H1 (cell line): ENCODE data around the gene APOC3. TPM values are rescaled to one million over a fixed set of nuclear protein-coding genes. Genes with fewer than 3 reads are reported as not detected.
A peak's percentile ranks its signal among the peaks of the same experiment; 100 is the strongest.

ENCODE experiments used
- CTCF ChIA-PET: fragments of 300-600 bp; sonication (Branson Sonifier 250); formaldehyde crosslinking; loops from one replicate; lab custom pipeline; 2021; ENCODE audit not compliant: partially characterized antibody; lab: Charles Lee
- POLR2A ChIA-PET: fragments of 300-600 bp; sonication (Branson Sonifier 250); formaldehyde crosslinking; loops from one replicate; lab custom pipeline; 2021; ENCODE audit warnings: inconsistent platforms; ENCODE audit not compliant: partially characterized antibody; lab: Charles Lee
- DNase-seq, 2 experiments: peaks; one replicate each; pipeline versions ENCODE4 v3.0.0 to v3.0.0-alpha.2; 2010 to 2022; ENCODE audit warnings: low spot score in 2 of 2, low read depth in 1 of 2, mixed read lengths in 1 of 2
- FAIRE-seq: peaks from 2 replicates; lab custom pipeline; 2011; peaks lifted over from hg19 to GRCh38; lab: Jason Lieb, UNC
- H2AFZ ChIP-seq: 2 replicates; pipeline ENCODE4 v1.8.1; 2012; ENCODE audit warnings: low read length, inconsistent platforms
- H2AK5ac ChIP-seq: 2 replicates; pipeline ENCODE4 v1.6.1; 2013; ENCODE audit warnings: low read depth, low read length
- H2BK120ac ChIP-seq: replicated peaks from 2 replicates; pipeline ENCODE3; 2013; ENCODE audit warnings: low read depth, low read length, inconsistent platforms
- H2BK12ac ChIP-seq: 2 replicates; pipeline ENCODE4 v1.6.1; 2013; ENCODE audit warnings: low read depth, low read length
- H2BK15ac ChIP-seq: 2 replicates; pipeline ENCODE4 v1.6.1; 2013; ENCODE audit warnings: low read length
- H2BK20ac ChIP-seq: 2 replicates; pipeline ENCODE4 v1.6.1; 2013; ENCODE audit warnings: low read length
- H2BK5ac ChIP-seq: 2 replicates; pipeline ENCODE4 v1.6.1; 2013; ENCODE audit warnings: low read depth, low read length
- H3K14ac ChIP-seq: 2 replicates; pipeline ENCODE4 v1.6.1; 2013; ENCODE audit warnings: inconsistent platforms; ENCODE audit not compliant: insufficient read length
- H3K18ac ChIP-seq: 2 replicates; pipeline ENCODE4 v1.6.1; 2013; ENCODE audit warnings: low read length; ENCODE audit errors: extremely low read depth
- H3K23ac ChIP-seq: 2 replicates; pipeline ENCODE4 v1.6.1; 2013; ENCODE audit warnings: inconsistent platforms; ENCODE audit not compliant: insufficient read length
- H3K23me2 ChIP-seq: 2 replicates; pipeline ENCODE4 v1.6.1; 2013; ENCODE audit warnings: low read depth, low read length
- H3K27ac ChIP-seq: 2 replicates; pipeline ENCODE4 v1.6.1; 2011; ENCODE audit warnings: low read depth, low read length, inconsistent platforms
- H3K27me3 ChIP-seq, 4 experiments: replicated peaks in 1 of 4; 1 replicate in 1 of 4; 2 replicates in 3 of 4; pipeline versions ENCODE4 v1.6.1 to v1.8.1; 2011 to 2013; ENCODE audit warnings: low read length in 3 of 4, mild to moderate bottlenecking in 3 of 4, inconsistent platforms in 2 of 4, mixed read lengths in 2 of 4, moderate library complexity in 1 of 4; ENCODE audit not compliant: control insufficient read depth in 3 of 4, insufficient read depth in 3 of 4; ENCODE audit errors: extremely low read depth in 1 of 4
- H3K36me3 ChIP-seq, 4 experiments: 2 replicates each; pipeline versions ENCODE4 v1.6.1 to v1.8.1; 2011 to 2013; ENCODE audit warnings: mild to moderate bottlenecking in 4 of 4, low read length in 3 of 4, moderate library complexity in 2 of 4, control low read depth in 1 of 4, inconsistent platforms in 1 of 4; ENCODE audit not compliant: insufficient read depth in 4 of 4, control insufficient read depth in 2 of 4
- H3K4ac ChIP-seq: replicated peaks from 2 replicates; pipeline ENCODE3; 2013; ENCODE audit warnings: low read length, low read depth, mixed read lengths, inconsistent platforms; ENCODE audit not compliant: insufficient read length
- H3K4me1 ChIP-seq, 4 experiments: replicated peaks in 1 of 4; 1 replicate in 1 of 4; 2 replicates in 3 of 4; pipeline versions ENCODE4 v1.6.1 to v1.8.1; 2011 to 2013; ENCODE audit warnings: low read length in 3 of 4, inconsistent platforms in 2 of 4, mixed read lengths in 1 of 4; ENCODE audit not compliant: insufficient read depth in 4 of 4, control insufficient read depth in 3 of 4
- H3K4me2 ChIP-seq, 2 experiments: 2 replicates each; pipeline versions ENCODE4 v1.6.1 to v1.8.1; 2011 to 2013; ENCODE audit warnings: low read depth in 2 of 2, low read length in 2 of 2, control low read depth in 1 of 2, inconsistent platforms in 1 of 2, mild to moderate bottlenecking in 1 of 2; ENCODE audit not compliant: insufficient read depth in 1 of 2
- H3K4me3 ChIP-seq, 4 experiments: fragments of 200-600, 300-600 bp in 1 of 4; sonication (generic), shearing (Covaris generic), sonication (Bioruptor Twin) in 1 of 4; 2 replicates each; pipeline versions ENCODE4 v1.5.1 to v1.8.1; 2011 to 2016; ENCODE audit warnings: low read length in 4 of 4, low read depth in 3 of 4, control low read depth in 2 of 4, inconsistent platforms in 2 of 4, mild to moderate bottlenecking in 2 of 4, mixed read lengths in 1 of 4, moderate library complexity in 1 of 4; ENCODE audit not compliant: insufficient read depth in 2 of 4; ENCODE audit errors: extremely low read depth in 1 of 4
- H3K56ac ChIP-seq: replicated peaks from 2 replicates; pipeline ENCODE3; 2013; ENCODE audit warnings: low read depth, mild to moderate bottlenecking, mixed read lengths, low read length, inconsistent platforms; ENCODE audit not compliant: insufficient read length
- H3K79me1 ChIP-seq: 2 replicates; pipeline ENCODE4 v1.6.1; 2013; ENCODE audit warnings: low read depth, low read length, control low read depth
- H3K79me2 ChIP-seq, 2 experiments: 2 replicates each; pipeline versions ENCODE4 v1.6.1 to v1.8.1; 2012 to 2013; ENCODE audit warnings: low read length in 2 of 2, mild to moderate bottlenecking in 2 of 2, inconsistent platforms in 1 of 2; ENCODE audit not compliant: insufficient read depth in 2 of 2, control insufficient read depth in 1 of 2
- H3K9ac ChIP-seq, 4 experiments: replicated peaks in 1 of 4; 1 replicate in 1 of 4; 2 replicates in 3 of 4; pipeline versions ENCODE4 v1.6.1 to v1.8.1; 2011 to 2013; ENCODE audit warnings: low read depth in 3 of 4, low read length in 3 of 4, control low read depth in 2 of 4, mild to moderate bottlenecking in 2 of 4, moderate library complexity in 2 of 4, inconsistent platforms in 1 of 4; ENCODE audit errors: extremely low read depth in 1 of 4
- H3K9me3 ChIP-seq, 2 experiments: 2 replicates each; pipeline versions ENCODE4 v1.6.1 to v1.8.1; 2012 to 2013; ENCODE audit warnings: mild to moderate bottlenecking in 2 of 2, moderate library complexity in 2 of 2, control low read depth in 1 of 2, inconsistent platforms in 1 of 2, low read depth in 1 of 2, low read length in 1 of 2, mixed read lengths in 1 of 2; ENCODE audit not compliant: insufficient read depth in 2 of 2
- H4K20me1 ChIP-seq, 2 experiments: replicated peaks in 1 of 2; 2 replicates each; pipeline versions ENCODE3 to v1.8.1; 2011 to 2013; ENCODE audit warnings: inconsistent platforms in 2 of 2, low read length in 2 of 2, mild to moderate bottlenecking in 1 of 2; ENCODE audit not compliant: insufficient read depth in 2 of 2, control insufficient read depth in 1 of 2
- H4K5ac ChIP-seq: 2 replicates; pipeline ENCODE4 v1.6.1; 2013; ENCODE audit warnings: low read length, low read depth, mixed read lengths, inconsistent platforms; ENCODE audit not compliant: insufficient read length
- H4K8ac ChIP-seq: 2 replicates; pipeline ENCODE4 v1.8.0; 2013; ENCODE audit warnings: mild to moderate bottlenecking, moderate library complexity, low read length, inconsistent platforms; ENCODE audit not compliant: insufficient read depth; ENCODE audit errors: extremely low read depth
- H4K91ac ChIP-seq: replicated peaks from 2 replicates; pipeline ENCODE3; 2013; ENCODE audit warnings: low read length, mixed read lengths, inconsistent platforms; ENCODE audit not compliant: insufficient read length
- CBX8 ChIP-seq: fragments of 300-800, 300-1000 bp; sonication (generic); IDR thresholded peaks from 2 replicates; pipeline ENCODE4 v1.7.1; 2016; ENCODE audit warnings: low read depth, low read length, borderline replicate concordance
- CEBPB ChIP-seq: IDR thresholded peaks from 2 replicates; pipeline ENCODE4 v1.6.1; 2012; ENCODE audit warnings: low read depth, low read length
- FOSL1 ChIP-seq: IDR thresholded peaks from 2 replicates; pipeline ENCODE4 v1.6.1; 2011; ENCODE audit warnings: mild to moderate bottlenecking, low read depth, low read length, moderate library complexity; ENCODE audit not compliant: insufficient read depth
- HDAC2 ChIP-seq, 2 experiments: fragments of 300-600 bp in 1 of 2; sonication (generic) in 1 of 2; IDR thresholded peaks; 2 replicates each; pipeline ENCODE4 v1.6.1; 2011 to 2012; ENCODE audit warnings: low read depth in 2 of 2, low read length in 2 of 2, mild to moderate bottlenecking in 2 of 2, moderate library complexity in 2 of 2, borderline replicate concordance in 1 of 2, inconsistent platforms in 1 of 2
- JUN ChIP-seq: IDR thresholded peaks from 2 replicates; pipeline ENCODE4 v1.6.1; 2011; ENCODE audit warnings: low read depth, mild to moderate bottlenecking, improper control_type of control experiment, low read length
- PHF8 ChIP-seq: fragments of 200-600 bp; sonication (generic); conservative IDR thresholded peaks from 2 replicates; pipeline ENCODE4 v1.7.1; 2012; ENCODE audit warnings: low read depth, mild to moderate bottlenecking, inconsistent platforms, low read length, moderate library complexity
- RXRA ChIP-seq: IDR thresholded peaks from 2 replicates; pipeline ENCODE4 v1.6.1; 2011; ENCODE audit warnings: low read depth, mild to moderate bottlenecking, low read length, moderate library complexity; ENCODE audit not compliant: insufficient read depth
- TAF1 ChIP-seq: IDR thresholded peaks from 2 replicates; pipeline ENCODE4 v1.6.1; 2011; ENCODE audit warnings: mild to moderate bottlenecking, low read depth, low read length
- TCF12 ChIP-seq: IDR thresholded peaks from 2 replicates; pipeline ENCODE4 v1.6.1; 2011; ENCODE audit warnings: low read depth, mild to moderate bottlenecking, low read length
- USF2 ChIP-seq: IDR thresholded peaks from 2 replicates; pipeline ENCODE4 v1.6.1; 2011; ENCODE audit warnings: low read length, improper control_type of control experiment
- WGBS, 2 experiments: shearing (Covaris generic) in 1 of 2; methylation state at CpG; one replicate each; pipeline versions ENCODE4 v1.1.6 to v1.1.7; 2013 to 2015; ENCODE audit warnings: low lambda C conversion rate in 2 of 2, mixed read lengths in 2 of 2, inconsistent platforms in 1 of 2, low coverage in 1 of 2, missing lambda C conversion rate in 1 of 2; ENCODE audit not compliant: insufficient replicate concordance in 2 of 2, insufficient coverage in 1 of 2, insufficient read length in 1 of 2; ENCODE audit errors: extremely low coverage in 1 of 2, missing lambda C conversion rate in 1 of 2; 5-methylcytosine and 5-hydroxymethylcytosine counted together
- polyA plus RNA-seq, 7 experiments: library from polyadenylated mRNA; depleted of rRNA in 3 of 7; stranded (reverse) in 5 of 7; unstranded in 2 of 7; fragments of >200 nt in 5 of 7; fragments of 200-250 nt in 2 of 7; gene quantifications; 1 replicate in 5 of 7; 2 replicates in 1 of 7; 4 replicates in 1 of 7; pipeline versions ENCODE4 v1.2.1 to v1.2.3, GENCODE V29; 2011 to 2013; ENCODE audit warnings: missing spikeins in 2 of 7, mixed read lengths in 2 of 7
- total RNA-seq: library from RNA; stranded (reverse); fragmentation: NEBNext Ultra II Directional; extraction: Animal tissue kit (Norgen Biotek cat#: 25700); gene quantifications from 2 replicates; pipeline ENCODE4 v1.2.1, GENCODE V29; 2021

Gene APOC3
- total and polyA plus RNA-seq, 2 of the 8 experiments (the other 6 are each of a cell fraction or from before 2014, with no cell fraction given) = not detected

DNA sequence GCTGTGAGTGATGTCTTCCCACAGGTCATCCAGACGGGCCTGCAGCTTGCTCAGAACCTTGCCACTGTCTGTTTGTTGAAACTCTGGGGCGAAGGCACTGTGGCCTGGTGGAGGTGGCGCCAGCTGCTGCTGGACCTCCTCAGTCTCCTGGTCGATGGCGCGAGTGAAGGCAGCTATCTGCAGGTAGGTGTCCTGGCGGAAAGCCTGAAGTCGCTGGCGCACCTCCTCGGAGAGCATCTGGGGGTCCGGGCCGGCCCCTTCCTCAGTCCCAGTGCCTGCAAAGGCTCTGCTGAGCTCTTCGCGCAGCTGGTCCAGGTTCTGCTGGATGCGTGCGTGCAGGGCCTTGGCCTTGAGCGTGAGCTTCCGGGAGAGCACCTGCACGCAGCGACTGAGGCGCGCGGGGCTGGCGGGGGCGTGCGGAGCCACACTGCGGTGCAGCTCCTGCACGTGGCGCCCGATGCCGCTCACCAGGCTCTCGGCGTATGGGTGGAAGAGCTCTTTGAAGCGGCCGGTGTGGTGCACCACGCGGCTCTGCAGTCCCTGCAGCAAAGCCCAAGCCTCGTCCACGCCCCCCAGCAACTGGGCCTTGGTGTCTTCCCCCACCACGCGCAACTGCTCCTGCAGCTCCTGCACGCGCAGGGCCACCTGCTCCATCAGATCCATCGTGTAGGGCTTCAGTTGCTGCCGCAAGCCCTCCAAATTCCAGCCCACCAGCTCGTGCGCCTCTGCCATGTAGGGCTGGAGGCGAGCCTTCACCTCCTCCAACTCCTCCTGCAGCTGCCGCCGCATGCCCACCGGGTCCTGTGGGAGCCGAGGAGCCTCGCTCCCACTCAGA lies 39.3 kb upstream of the APOC3 start:
- no peak overlapping the region for H2BK120ac ChIP-seq
- H2AFZ ChIP-seq = peak overlapping the region; percentile 95
- 93% methylated on average over 53 of the region's 53 CpGs; no CpG with 5 or more reads in 1 of the 2 experiments for WGBS, 2 experiments
- 0 out of 2 replicates have a peak overlapping the region, but pooled peaks have one; percentile 61 for H2BK12ac ChIP-seq
- H3K4ac ChIP-seq = no peak overlapping the region
- H3K4me2 ChIP-seq = no peak overlapping the region; a peak in 1 of 4 replicates
- peaks cover 5% of the 10 kb centered on the region; the same call in 1 of the 2 replicates for H3K79me1 ChIP-seq
- H3K9ac ChIP-seq = no peak overlapping the region
- H2BK5ac ChIP-seq = peak overlapping the region; percentile 18; the same call in 1 of the 2 replicates
- H3K23ac ChIP-seq = no peak overlapping the region
- CTCF ChIA-PET = interaction anchor here (0.6 to 12.1 kb wide), 38 partner anchors 8 to 436 kb away, joined by 3 to 237 read pairs (median 4); partner anchors contain the start of genes APOA1, APOA4, APOC3 and BUD13
- FAIRE-seq (no peak), DNase-seq (no peak)
- TF ChIP-seq PHF8 (no peak), HDAC2 (IDR thresholded peaks at IDR 0.05; ENCODE audit: borderline replicate concordance in 1 of 2, low read depth in 2 of 2, low read length in 2 of 2) (no peak), JUN (no peak), CEBPB (no peak), FOSL1 (no peak), TAF1 (no peak), TCF12 (no peak), RXRA (no peak), USF2 (no peak), CBX8 (no peak)
- no peaks in the 10 kb centered on the region for H3K9me3 ChIP-seq
- H4K8ac ChIP-seq = peak overlapping the region; percentile 20
- H2BK15ac ChIP-seq = peak overlapping the region; percentile 97; the same call in 1 of the 2 replicates
- no peak overlapping the region; the same call in 1 of the 2 replicates for H2BK20ac ChIP-seq
- H3K14ac ChIP-seq = no peak overlapping the region
- POLR2A ChIA-PET = interaction anchor here (0.6 to 6.0 kb wide), 7 partner anchors 13 to 354 kb away, joined by 3 to 29 read pairs (median 4); partner anchors contain the start of genes APOC3, BUD13 and PAFAH1B2
- no peak overlapping the region for H2AK5ac ChIP-seq
- peaks cover 0 to 15% of the 10 kb centered on the region in 2 experiments; a peak in 2 of 4 replicates for H3K79me2 ChIP-seq
- no peak overlapping the region for H3K27ac ChIP-seq
- H3K56ac ChIP-seq = no peak overlapping the region
- no peak overlapping the region for H3K4me3 ChIP-seq
- peaks cover 0 to 11% (median 3%) of the 10 kb centered on the region in 4 experiments; a peak in 4 of 7 replicates for H3K27me3 ChIP-seq
- peaks cover 6 to 11% (median 7%) of the 10 kb centered on the region in 4 experiments for H3K36me3 ChIP-seq
- H3K4me1 ChIP-seq = peaks cover 4 to 14% (median 7%) of the 10 kb centered on the region in 4 experiments
- no peak overlapping the region for H4K5ac ChIP-seq
- H3K18ac ChIP-seq = no peak overlapping the region
- H4K20me1 ChIP-seq = no peaks in the 10 kb centered on the region
- no peak overlapping the region for H4K91ac ChIP-seq
- H3K23me2 ChIP-seq = peaks cover 11% of the 10 kb centered on the region
